GM12878 (cell line): ENCODE results near the gene CTNNA2. TPM values are rescaled to one million over a fixed set of nuclear protein-coding genes. Genes with fewer than 3 reads are reported as not detected.

ENCODE experiments used
- ATAC-seq: fragments of 200-7000 bp; cut with Tn5 transposase; 3 replicates; pipeline ENCODE4 v1.9.1; 2020; ENCODE audit warnings: mild to moderate bottlenecking, moderate library complexity
- BruUV-seq: library from RNA; stranded (reverse); fragments of 400-500 nt; replicated peaks from 2 replicates; lab custom pipeline; 2021; lab: Mats Ljungman, UMichigan
- CTCF ChIA-PET: fragments of 300-600 bp; sonication (Branson Sonifier 250); formaldehyde crosslinking; extraction: SDS; loops from one replicate; lab custom pipeline; 2021; ENCODE audit warnings: inconsistent platforms; lab: Yijun Ruan, JAX
- POLR2A ChIA-PET: fragments of 350-600 bp; formaldehyde crosslinking; extraction: SDS; loops from one replicate; lab custom pipeline; 2021; ENCODE audit warnings: inconsistent platforms; lab: Charles Lee
- RAD21 ChIA-PET: fragments of 300-600 bp; sonication (Branson Sonifier 250); formaldehyde crosslinking; loops from one replicate; lab custom pipeline; 2023; ENCODE audit warnings: antibody characterized with exemption; ENCODE audit not compliant: unreplicated experiment; lab: Charles Lee
- SMC1A ChIA-PET: fragments of 300-600 bp; sonication (Branson Sonifier 250); formaldehyde crosslinking; loops from one replicate; lab custom pipeline; 2023; ENCODE audit not compliant: unreplicated experiment, uncharacterized antibody; lab: Charles Lee
- DNase-seq: peaks from one replicate; pipeline ENCODE4 v3.0.0-alpha.2; 2011; ENCODE audit warnings: low read depth, low spot score
- FAIRE-seq: peaks from 3 replicates; lab custom pipeline; 2011; peaks lifted over from hg19 to GRCh38; lab: Jason Lieb, UNC
- H2AFZ ChIP-seq: 2 replicates; pipeline ENCODE4 v1.6.0; 2011; ENCODE audit warnings: low read depth, low read length, control low read depth; ENCODE audit not compliant: control insufficient read depth
- H3K27ac ChIP-seq: 2 replicates; pipeline ENCODE4 v1.5.1; 2011; ENCODE audit warnings: control low read depth; ENCODE audit not compliant: control insufficient read depth, insufficient read depth
- H3K27me3 ChIP-seq, 2 experiments: replicated peaks in 1 of 2; 2 replicates each; pipeline versions ENCODE4 v1.6.0 to v1.6.1; 2011; ENCODE audit warnings: low read length in 1 of 2; ENCODE audit not compliant: control insufficient read depth in 2 of 2, insufficient read depth in 2 of 2
- H3K36me3 ChIP-seq, 2 experiments: 2 replicates each; pipeline ENCODE4 v1.5.1; 2011; ENCODE audit warnings: low read length in 1 of 2; ENCODE audit not compliant: control insufficient read depth in 2 of 2, insufficient read depth in 2 of 2
- H3K4me1 ChIP-seq: 2 replicates; pipeline ENCODE4 v1.6.1; 2011; ENCODE audit warnings: mild to moderate bottlenecking, low read length, moderate library complexity, mixed read lengths; ENCODE audit not compliant: control insufficient read depth, insufficient read depth
- H3K4me2 ChIP-seq: 2 replicates; pipeline ENCODE4 v1.6.0; 2011; ENCODE audit warnings: control low read depth; ENCODE audit not compliant: control insufficient read depth, insufficient read depth
- H3K4me3 ChIP-seq: fragments of 200-600 bp; sonication (generic); 2 replicates; pipeline ENCODE4 v1.5.1; 2016
- H3K79me2 ChIP-seq: 2 replicates; pipeline ENCODE4 v1.6.0; 2011; ENCODE audit warnings: low read length; ENCODE audit not compliant: control insufficient read depth, insufficient read depth
- H3K9ac ChIP-seq: 2 replicates; pipeline ENCODE4 v1.8.0; 2011; ENCODE audit warnings: low read length, control low read depth, mixed read lengths; ENCODE audit not compliant: control insufficient read depth, insufficient read depth
- H3K9me3 ChIP-seq: replicated peaks from 3 replicates; pipeline ENCODE4 v1.5.1; 2011; ENCODE audit warnings: mild to moderate bottlenecking, low read length; ENCODE audit not compliant: control insufficient read depth, insufficient read depth
- H4K20me1 ChIP-seq: 2 replicates; pipeline ENCODE4 v1.6.0; 2011; ENCODE audit not compliant: control insufficient read depth, insufficient read depth
- BHLHE40 ChIP-seq, 2 experiments: fragments of 450-650 bp in 1 of 2; IDR thresholded peaks; 2 replicates each; pipeline ENCODE4 v1.6.1; 2011 to 2017; ENCODE audit warnings: low read depth in 2 of 2, borderline replicate concordance in 1 of 2, improper control_type of control experiment in 1 of 2, low read length in 1 of 2, mild to moderate bottlenecking in 1 of 2
- CHD2 ChIP-seq: IDR thresholded peaks from 2 replicates; pipeline ENCODE4 v1.6.1; 2011; ENCODE audit warnings: low read depth, low read length, improper control_type of control experiment, borderline replicate concordance
- EGR1 ChIP-seq, 2 experiments: IDR thresholded peaks; 1 replicate in 1 of 2; 2 replicates in 1 of 2; pipeline ENCODE4 v1.6.1; 2011 to 2012; ENCODE audit warnings: low read depth in 2 of 2, low read length in 2 of 2, borderline replicate concordance in 1 of 2, mild to moderate bottlenecking in 1 of 2, moderate library complexity in 1 of 2
- MTA2 ChIP-seq: fragments of 450-650 bp; IDR thresholded peaks from 2 replicates; pipeline ENCODE4 v1.6.1; 2016; ENCODE audit warnings: low read depth, mild to moderate bottlenecking, moderate library complexity
- POLR2A ChIP-seq: IDR thresholded peaks from 2 replicates; pipeline ENCODE4 v1.6.1; 2011; ENCODE audit warnings: low read depth, mild to moderate bottlenecking, low read length
- SREBF2 ChIP-seq: IDR thresholded peaks from 2 replicates; pipeline ENCODE4 v1.6.1; 2012; ENCODE audit warnings: mild to moderate bottlenecking, low read length
- ZBTB4 ChIP-seq: fragments of 450-650 bp; formaldehyde crosslinking; IDR thresholded peaks from 2 replicates; pipeline ENCODE4 v1.4.0; 2022; ENCODE audit warnings: mild to moderate bottlenecking, moderate library complexity
- WGBS: methylation state at CpG from one replicate; pipeline ENCODE4 v1.1.6; 2016; ENCODE audit warnings: low lambda C conversion rate; ENCODE audit not compliant: insufficient replicate concordance, insufficient coverage; ENCODE audit errors: missing lambda C conversion rate; 5-methylcytosine and 5-hydroxymethylcytosine counted together
- in situ Hi-C: fragments of 300-500 bp; cut with MboI; formaldehyde crosslinking; loops from 9 replicates; pipeline ENCODE4 v1.14.3; 2018; ENCODE audit warnings: mixed read lengths
- intact Hi-C: fragments of 100-400 bp; cut with micrococcal nuclease; formaldehyde crosslinking; loops from one replicate; pipeline ENCODE4 v1.14.2; 2022; ENCODE audit not compliant: unreplicated experiment
- polyA plus RNA-seq, 11 experiments: library from polyadenylated mRNA; depleted of rRNA in 4 of 11; unstranded in 6 of 11; stranded (reverse) in 5 of 11; fragments of >200 nt; fragmentation: Nextera tagmentation in 4 of 11; fragmentation: Illumina TruSeq in 1 of 11; extraction: Ambion mirVana in 4 of 11; extraction: Trizol in 1 of 11; gene quantifications; 1 replicate in 1 of 11; 2 replicates in 10 of 11; pipeline versions ENCODE4 v1.2.1 to v1.2.3, GENCODE V29; 2011 to 2016; ENCODE audit warnings: inconsistent platforms in 2 of 11, missing spikeins in 2 of 11, low read depth in 1 of 11
- total RNA-seq, 4 experiments: library from RNA; depleted of rRNA in 3 of 4; stranded (reverse); fragments of >200 nt in 3 of 4; fragmentation: Illumina TruSeq in 1 of 4; extraction: Trizol in 1 of 4; gene quantifications; 2 replicates each; pipeline versions ENCODE4 v1.2.1 to v1.2.3, GENCODE V29; 2013 to 2021

Gene CTNNA2
- total and polyA plus RNA-seq, 10 of the 15 experiments (the other 5 are each of a cell fraction or from before 2014, with no cell fraction given), result 2.4 to 36.2 (median 6.6) TPM

- H3K79me2 ChIP-seq, result no peaks in the 10 kb centered on the region
- FAIRE-seq, result no peak
- BruUV-seq, result no TSS peak
- H3K36me3 ChIP-seq, result no peaks in the 10 kb centered on the region
- H3K4me3 ChIP-seq, result no peak overlapping the region
- H2AFZ ChIP-seq, result no peak overlapping the region
- WGBS, result 6% methylated on average over 3 of the region's 3 CpGs
- H3K9me3 ChIP-seq, result no peaks in the 10 kb centered on the region
- no peak overlapping the region for H3K4me2 ChIP-seq
- no peak for ATAC-seq
- ChIA-PET POLR2A (no interaction called here), CTCF (no interaction called here), SMC1A (no interaction called here), RAD21 (no interaction called here)
- no peaks in the 10 kb centered on the region for H3K4me1 ChIP-seq
- H3K27ac ChIP-seq, result no peak overlapping the region
- intact Hi-C loops (no loop called here), in situ Hi-C loops (no loop called here)
- no peak for DNase-seq
- no peak for TF ChIP-seq EGR1 (IDR thresholded peaks at IDR 0.05; ENCODE audit: borderline replicate concordance in 1 of 2, low read depth in 2 of 2, low read length in 2 of 2)
- no peak for TF ChIP-seq ZBTB4 (CRISPR knock-in tag)
- no peaks in the 10 kb centered on the region for H4K20me1 ChIP-seq
- H3K9ac ChIP-seq, result no peak overlapping the region
- H3K27me3 ChIP-seq, result no peaks in the 10 kb centered on the region
Observed at GRCh38 chr2:80147690-80148089, 634.8 kb downstream of the CTNNA2 start.

DNA sequence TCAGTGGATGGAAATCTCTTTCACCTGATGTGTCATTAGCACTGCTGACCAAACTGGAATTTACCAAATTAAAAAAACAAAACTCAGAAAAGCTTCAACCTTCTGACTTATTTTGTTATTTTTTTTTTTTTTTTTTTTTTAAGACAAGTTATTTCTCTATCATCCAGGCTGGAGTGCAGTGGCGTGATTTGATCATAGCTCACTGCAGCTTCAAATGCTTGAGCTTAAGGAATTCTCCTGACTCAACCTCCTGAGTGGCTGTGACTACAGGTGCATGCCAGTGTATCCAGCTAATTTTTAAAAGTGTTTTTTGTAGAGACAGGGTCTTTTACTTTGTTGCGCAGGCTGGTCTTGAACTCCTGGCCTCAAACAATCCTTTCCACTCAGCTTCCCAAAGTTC, 636.1 kb downstream of the CTNNA2 start:
- ATAC-seq (no peak), DNase-seq (no peak), FAIRE-seq (no peak)
- 50% methylated on average over 2 of the region's 2 CpGs for WGBS
- ChIA-PET RAD21 (no interaction called here), SMC1A (no interaction called here), POLR2A (no interaction called here), CTCF (no interaction called here)
- Histone ChIP-seq H3K4me2 (no peak overlapping the region), H3K27me3 (no peaks in the 10 kb centered on the region), H3K36me3 (no peaks in the 10 kb centered on the region), H3K4me3 (no peak overlapping the region), H3K79me2 (no peaks in the 10 kb centered on the region), H4K20me1 (no peaks in the 10 kb centered on the region), H3K9ac (no peak overlapping the region), H3K9me3 (no peaks in the 10 kb centered on the region), H2AFZ (no peak overlapping the region), H3K27ac (no peak overlapping the region), H3K4me1 (no peaks in the 10 kb centered on the region)
- no TSS peak for BruUV-seq
- in situ Hi-C loops, result no loop called here
- intact Hi-C loops, result no loop called here
- TF ChIP-seq CHD2 (no peak), SREBF2 (no peak), BHLHE40 (IDR thresholded peaks at IDR 0.05; ENCODE audit: borderline replicate concordance in 1 of 2, low read depth in 2 of 2, low read length in 1 of 2) (no peak), POLR2A (no peak), MTA2 (no peak)
